Brain microvascular endothelial cell (primary cell): ENCODE measurements around the gene DENND5B.
A peak's percentile ranks its signal among the peaks of the same experiment; 100 is the strongest.

ENCODE experiments used
- DNase-seq: peaks from one replicate; pipeline ENCODE4 v3.0.0-alpha.2; 2020
- H3K27ac ChIP-seq: fragments of 250-450 bp; sonication (Bioruptor Pico); 2 replicates; pipeline ENCODE4 v1.5.1; 2020; ENCODE audit warnings: mild to moderate bottlenecking, moderate library complexity
- H3K27me3 ChIP-seq: fragments of 250-450 bp; sonication (Bioruptor Pico); replicated peaks from 2 replicates; pipeline ENCODE4 v1.5.1; 2020; ENCODE audit warnings: mild to moderate bottlenecking
- H3K36me3 ChIP-seq: fragments of 250-450 bp; sonication (Bioruptor Pico); replicated peaks from 2 replicates; pipeline ENCODE4 v1.5.1; 2020; ENCODE audit warnings: mild to moderate bottlenecking
- H3K4me3 ChIP-seq: 2 replicates; pipeline ENCODE4 v1.5.1; 2011; ENCODE audit warnings: low read depth, mild to moderate bottlenecking, control low read depth, low read length, moderate library complexity
- in situ Hi-C: cut with HindIII; loops from 2 replicates; pipeline ENCODE4 v1.10.0; 2017; ENCODE audit warnings: low sequenced_read_pairs, low pct_ligation_motif_present
- TF ChIP-seq, protein P1 (sequence below): IDR thresholded peaks from 2 replicates; pipeline ENCODE4 v1.5.1; 2011; ENCODE audit warnings: low read depth, mild to moderate bottlenecking, moderate library complexity, low read length, control low read depth, inconsistent platforms; ENCODE audit errors: missing control alignments

DENND5B gene

DNA sequence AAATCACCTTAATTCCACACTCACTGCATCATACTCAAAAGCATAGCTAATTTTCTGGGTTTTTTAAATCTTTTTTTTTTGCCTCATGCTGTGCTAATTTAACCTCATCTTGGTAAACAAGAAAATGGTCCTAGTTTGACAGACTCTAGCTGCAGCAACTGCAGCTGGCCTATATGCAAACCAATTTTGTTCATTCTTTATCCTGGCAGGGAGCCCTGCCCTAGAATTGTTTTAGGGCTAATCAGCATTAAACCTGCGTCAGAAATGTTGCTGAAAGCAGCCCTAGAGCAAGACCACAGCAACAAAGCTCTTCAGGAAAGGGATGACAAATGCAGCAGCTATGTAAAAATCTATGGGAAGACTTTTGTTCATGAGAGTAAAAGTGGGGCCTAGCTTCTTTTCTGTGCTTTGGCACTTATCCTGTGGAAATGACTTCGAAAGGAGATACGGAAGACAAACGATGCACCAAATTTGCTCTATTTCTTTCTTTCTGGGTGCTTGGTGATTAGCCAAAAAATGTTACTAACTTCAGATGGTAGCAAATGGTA is 72.2 kb downstream of the DENND5B start:
- DNase-seq, result peak; percentile 100
- in situ Hi-C loops, result no loop called here
- H3K36me3 ChIP-seq, result no peaks in the 10 kb centered on the region
- no peaks in the 10 kb centered on the region for H3K27me3 ChIP-seq
- H3K4me3 ChIP-seq, result no peak overlapping the region
- TF ChIP-seq, protein P1, sequence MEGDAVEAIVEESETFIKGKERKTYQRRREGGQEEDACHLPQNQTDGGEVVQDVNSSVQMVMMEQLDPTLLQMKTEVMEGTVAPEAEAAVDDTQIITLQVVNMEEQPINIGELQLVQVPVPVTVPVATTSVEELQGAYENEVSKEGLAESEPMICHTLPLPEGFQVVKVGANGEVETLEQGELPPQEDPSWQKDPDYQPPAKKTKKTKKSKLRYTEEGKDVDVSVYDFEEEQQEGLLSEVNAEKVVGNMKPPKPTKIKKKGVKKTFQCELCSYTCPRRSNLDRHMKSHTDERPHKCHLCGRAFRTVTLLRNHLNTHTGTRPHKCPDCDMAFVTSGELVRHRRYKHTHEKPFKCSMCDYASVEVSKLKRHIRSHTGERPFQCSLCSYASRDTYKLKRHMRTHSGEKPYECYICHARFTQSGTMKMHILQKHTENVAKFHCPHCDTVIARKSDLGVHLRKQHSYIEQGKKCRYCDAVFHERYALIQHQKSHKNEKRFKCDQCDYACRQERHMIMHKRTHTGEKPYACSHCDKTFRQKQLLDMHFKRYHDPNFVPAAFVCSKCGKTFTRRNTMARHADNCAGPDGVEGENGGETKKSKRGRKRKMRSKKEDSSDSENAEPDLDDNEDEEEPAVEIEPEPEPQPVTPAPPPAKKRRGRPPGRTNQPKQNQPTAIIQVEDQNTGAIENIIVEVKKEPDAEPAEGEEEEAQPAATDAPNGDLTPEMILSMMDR, result no peak
- H3K27ac ChIP-seq, result peak overlapping the region; percentile 97

DNA sequence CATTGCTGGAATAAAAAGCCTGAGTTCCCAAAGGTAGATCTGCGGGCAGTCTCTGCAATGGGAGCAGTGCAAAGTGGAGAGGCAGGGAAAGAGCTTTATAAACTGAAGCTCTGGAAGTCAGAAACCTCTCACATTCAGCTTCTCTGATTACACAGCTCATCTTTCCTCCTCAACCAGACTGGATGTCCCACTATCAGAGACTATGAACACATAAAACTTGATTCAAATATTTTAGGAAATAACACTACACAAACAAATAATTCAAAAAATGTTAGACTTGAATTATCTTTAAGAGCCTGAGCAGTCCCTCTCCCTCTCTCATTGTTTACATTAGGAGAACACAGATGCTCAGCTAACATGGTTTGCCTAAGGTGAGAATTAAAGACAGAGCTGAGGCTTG is 72.9 kb downstream of the DENND5B start:
- TF ChIP-seq, protein P1, result no peak
- no peak for DNase-seq
- no peaks in the 10 kb centered on the region for H3K27me3 ChIP-seq
- in situ Hi-C loops, result no loop called here
- no peaks in the 10 kb centered on the region for H3K36me3 ChIP-seq
- peak overlapping the region; percentile 96 for H3K27ac ChIP-seq
- no peak overlapping the region for H3K4me3 ChIP-seq

DNA sequence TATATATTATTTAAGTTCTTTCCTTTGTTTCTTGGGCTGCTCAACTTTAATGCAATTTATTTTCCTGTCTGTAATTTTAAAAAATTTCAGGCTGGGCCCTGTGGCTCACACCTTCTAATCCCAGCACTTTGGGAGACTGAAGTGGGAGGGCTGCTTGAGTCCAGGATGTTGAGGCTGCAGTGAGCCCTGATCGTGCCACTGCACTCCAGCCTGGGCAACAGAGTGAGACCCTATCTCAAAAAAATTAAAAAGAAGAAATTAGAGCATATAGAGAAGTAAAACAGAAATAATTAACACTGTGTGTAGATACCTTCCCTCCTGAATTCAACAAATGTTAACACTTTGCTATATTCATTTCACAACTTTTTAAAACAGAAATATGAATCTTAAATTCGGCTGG is 74.2 kb downstream of the DENND5B start:
- Histone ChIP-seq H3K4me3 (no peak overlapping the region), H3K36me3 (no peaks in the 10 kb centered on the region), H3K27ac (peak overlapping the region; percentile 96), H3K27me3 (no peaks in the 10 kb centered on the region)
- in situ Hi-C loops, result no loop called here
- no peak for DNase-seq
- TF ChIP-seq, protein P1, result no peak

DNA sequence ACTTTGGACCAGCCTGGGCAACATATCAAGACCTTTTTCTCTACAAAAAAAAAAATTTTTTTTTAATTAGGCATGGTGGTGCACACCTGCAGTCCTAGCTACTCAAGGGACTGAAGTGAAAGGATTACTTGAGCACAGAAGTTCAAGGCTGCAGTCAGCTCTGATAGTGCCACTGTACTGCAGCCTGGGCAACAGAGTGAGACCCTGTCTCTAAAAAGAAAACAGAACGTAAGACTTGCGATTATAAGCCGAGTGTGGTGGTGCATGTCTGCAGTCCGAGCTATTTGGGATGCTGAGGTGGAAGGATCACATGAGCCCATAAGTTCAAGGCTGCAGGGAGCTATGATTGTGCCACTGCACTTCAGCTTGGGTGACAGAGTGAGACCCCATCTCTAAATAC is 76.0 kb downstream of the DENND5B start:
- Histone ChIP-seq H3K27ac (no peak overlapping the region), H3K4me3 (no peak overlapping the region), H3K36me3 (no peaks in the 10 kb centered on the region), H3K27me3 (no peaks in the 10 kb centered on the region)
- no peak for DNase-seq
- in situ Hi-C loops, result no loop called here
- TF ChIP-seq, protein P1, result no peak

DNA sequence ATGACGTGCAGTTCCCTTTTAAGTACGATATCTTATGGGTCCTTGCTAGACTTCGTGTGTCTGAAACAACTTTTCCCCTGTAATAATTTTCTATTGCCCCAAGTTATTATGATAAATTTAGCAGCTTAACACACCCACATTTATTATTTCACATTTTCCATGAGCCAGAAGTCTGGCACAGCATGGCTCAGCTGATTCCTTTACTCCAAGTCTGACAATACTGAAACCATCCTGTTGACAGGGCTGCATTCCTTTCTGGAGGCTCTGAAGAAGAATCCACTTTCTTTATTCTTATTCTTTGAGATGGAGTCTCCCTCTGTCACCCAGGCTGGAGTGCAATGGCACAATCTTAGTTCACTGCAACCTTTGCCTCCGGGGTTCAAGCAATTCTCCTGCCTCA is 80.9 kb downstream of the DENND5B start:
- TF ChIP-seq, protein P1, result no peak
- in situ Hi-C loops, result no loop called here
- no peaks in the 10 kb centered on the region for H3K27me3 ChIP-seq
- no peak for DNase-seq
- H3K36me3 ChIP-seq, result no peaks in the 10 kb centered on the region
- no peak overlapping the region for H3K4me3 ChIP-seq
- no peak overlapping the region for H3K27ac ChIP-seq
